Liver (tissue), 3 donors: ENCODE measurements around the gene ARL5A.

Experiments
- CTCF ChIP-seq: fragments of 150-350 bp; IDR thresholded peaks from 2 replicates; pipeline ENCODE4 v1.5.1; 2017; ENCODE audit warnings: improper control_type of control experiment, low read depth, low read length; ENCODE audit not compliant: missing input control
- EGR1 ChIP-seq, 2 donors: IDR thresholded peaks; 2 replicates each; pipeline ENCODE4 v1.6.1; 2016 to 2018; ENCODE audit warnings: antibody characterized with exemption in 2 of 2, low read depth in 2 of 2
- SP1 ChIP-seq: IDR thresholded peaks from 2 replicates; pipeline ENCODE4 v1.6.1; 2018; ENCODE audit warnings: antibody characterized with exemption, mild to moderate bottlenecking
- donor health status: healthy.
- donor health status: healthy.

- TF ChIP-seq CTCF (no peak), SP1 (no peak), EGR1 (IDR thresholded peaks at IDR 0.05; ENCODE audit: low read depth in 2 of 2) (no peak)
These were observed 73.8 kb downstream of the ARL5A start for GRCh38 chr2:151754253-151754897.
